GM18909 (cell line): ENCODE results near the gene NOVA2.
"Not testable (repeated sequence)": the region's sequence is repeated elsewhere in the genome, so short reads cannot be mapped to it uniquely, and the experiment has no call there.

ENCODE experiments used
- ATAC-seq: cut with Tn5 transposase; IDR thresholded peaks from one replicate; pipeline ENCODE4 v1.9.1; 2021; ENCODE audit warnings: mild to moderate bottlenecking; ENCODE audit not compliant: unreplicated experiment, poor library complexity

The NOVA2 gene

DNA sequence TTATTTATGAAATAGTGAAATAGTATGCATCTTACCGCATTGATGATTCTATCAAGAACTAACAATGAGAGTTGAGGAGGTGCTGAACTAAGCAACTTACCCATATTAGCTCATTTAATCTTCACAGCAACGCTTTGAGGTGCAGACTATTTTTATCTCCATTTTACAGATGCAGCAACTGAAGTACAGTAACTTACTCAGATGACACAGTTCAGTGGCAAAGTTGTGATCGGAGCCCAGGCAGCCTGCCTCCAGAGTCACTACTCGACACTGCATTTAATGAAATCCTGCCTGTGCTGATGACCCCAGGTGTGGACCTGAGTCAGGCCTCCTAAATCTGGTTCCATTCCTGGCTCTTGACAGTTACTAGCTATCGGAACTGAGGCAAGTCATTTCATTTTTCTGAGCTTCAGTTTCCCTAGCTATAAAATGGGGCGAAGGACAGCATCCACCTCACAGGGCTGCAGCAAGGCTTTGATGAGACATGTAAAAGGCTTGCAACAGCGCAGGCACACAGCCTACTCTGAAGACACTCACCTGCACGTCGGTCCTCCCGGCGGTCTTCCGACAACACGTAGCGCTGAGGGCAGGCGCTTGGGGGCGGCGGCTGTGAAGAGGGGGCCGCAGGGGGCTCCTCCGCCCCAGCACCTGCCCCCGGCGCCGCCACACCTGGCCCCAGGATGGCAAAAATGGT, 72.8 kb downstream of the NOVA2 start:
- no peak for ATAC-seq

DNA sequence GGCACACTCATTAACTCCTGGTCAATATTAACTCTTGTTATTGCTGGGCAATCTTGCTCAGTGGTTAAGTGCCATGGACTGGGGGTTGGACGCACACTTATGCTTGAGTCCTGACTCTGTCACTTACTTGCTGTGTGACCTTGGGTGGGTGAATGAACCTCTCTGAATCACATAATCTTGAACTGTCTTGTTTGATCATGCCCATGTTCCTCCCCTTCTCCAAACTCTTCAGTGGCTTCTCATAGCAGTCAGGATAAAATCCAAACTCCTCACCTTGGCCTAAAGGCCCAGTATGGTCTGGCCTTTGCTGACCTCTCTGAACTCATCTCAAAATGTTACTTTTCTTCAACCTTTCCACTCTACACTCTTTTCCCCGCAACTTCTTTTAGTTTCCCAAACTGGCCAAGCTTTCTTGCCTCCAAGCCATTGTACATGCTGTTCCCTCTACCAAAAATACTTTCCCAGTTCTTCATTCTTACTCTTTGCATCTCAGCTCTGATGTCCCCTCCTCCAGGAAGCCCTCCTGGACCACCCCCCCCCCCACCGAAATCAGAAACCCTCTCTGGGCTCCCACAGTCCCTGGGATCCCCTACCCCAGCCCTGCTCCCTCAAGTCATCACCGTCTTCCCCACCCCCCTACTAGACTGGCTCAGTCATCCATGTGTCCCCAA, 73.6 kb downstream of the NOVA2 start:
- ATAC-seq: no peak

DNA sequence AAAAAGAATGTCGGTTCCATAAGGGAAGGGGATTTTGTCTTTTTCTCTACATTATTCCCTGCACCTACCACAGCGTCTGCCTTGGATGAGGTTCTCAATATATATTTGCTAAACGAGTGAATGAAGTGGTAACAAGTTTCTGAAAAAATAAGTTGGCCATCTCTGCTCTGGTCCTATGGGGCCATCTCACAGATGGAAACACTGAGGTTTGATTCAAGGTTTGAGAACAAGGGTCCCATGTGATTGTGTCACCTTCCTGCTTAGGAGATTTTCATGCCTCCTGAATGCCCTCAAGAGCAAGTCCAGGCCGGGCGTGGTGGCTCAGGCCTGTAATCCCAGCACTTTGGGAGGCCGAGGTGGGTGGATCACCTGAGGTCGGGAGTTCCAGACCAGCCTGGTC, 74.4 kb downstream of the NOVA2 start:
- no peak for ATAC-seq

DNA sequence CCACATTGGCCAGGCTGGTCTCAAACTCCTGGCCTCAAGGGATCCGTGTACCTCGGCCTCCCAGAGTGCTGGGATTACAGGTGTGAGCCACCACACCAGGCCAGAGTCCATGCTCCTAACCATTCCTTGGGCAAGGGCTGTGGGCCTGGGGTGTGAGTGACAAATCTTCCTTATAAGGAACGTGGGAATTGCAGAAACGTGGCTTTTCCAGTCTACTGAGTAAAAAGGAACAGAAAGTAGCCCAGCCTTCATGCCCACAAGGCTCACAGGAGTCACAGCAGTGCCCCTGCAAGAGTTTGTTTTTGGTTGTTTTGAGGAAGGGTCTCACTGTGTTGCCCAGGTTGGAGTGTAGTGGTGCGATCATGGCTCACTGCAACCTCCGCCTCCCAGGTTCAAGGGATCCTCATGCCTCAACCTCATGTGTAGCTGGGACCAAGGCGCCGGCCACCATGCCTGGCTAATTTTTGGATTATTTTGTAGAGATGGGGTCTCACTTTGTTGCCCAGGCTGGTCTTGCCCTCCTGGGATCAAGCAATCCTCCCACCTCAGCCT, 76.3 kb downstream of the NOVA2 start:
- no peak for ATAC-seq

DNA sequence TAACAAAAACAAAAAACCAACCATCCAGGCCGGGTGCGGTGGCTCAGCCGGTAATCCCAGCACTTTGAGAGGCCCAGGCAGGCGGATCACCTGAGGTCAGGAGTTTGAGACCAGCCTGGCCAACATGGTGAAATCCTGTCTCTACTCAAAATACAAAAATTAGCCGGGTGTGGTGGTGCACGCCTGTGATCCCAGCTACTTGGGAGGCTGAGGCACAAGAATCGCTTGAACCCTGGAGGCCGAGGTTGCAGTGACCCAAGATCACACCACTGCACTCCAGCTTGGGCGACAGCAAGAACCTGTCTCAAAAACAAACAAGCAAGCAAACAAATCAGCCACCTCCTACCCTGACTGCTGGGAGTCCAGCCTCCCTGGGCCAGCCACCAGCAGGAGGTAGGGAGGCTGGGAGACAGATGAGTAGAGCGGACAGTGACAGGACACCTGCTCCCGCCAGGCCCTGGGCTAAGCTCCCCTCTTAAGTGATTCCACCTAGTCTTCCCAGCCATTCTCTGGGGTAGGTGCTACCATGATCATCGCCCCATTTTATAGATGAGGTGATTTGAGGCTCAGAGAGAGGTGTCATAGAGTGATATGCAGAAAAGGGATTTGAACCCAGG, 77.6 kb downstream of the NOVA2 start:
- not testable (repeated sequence) for ATAC-seq

DNA sequence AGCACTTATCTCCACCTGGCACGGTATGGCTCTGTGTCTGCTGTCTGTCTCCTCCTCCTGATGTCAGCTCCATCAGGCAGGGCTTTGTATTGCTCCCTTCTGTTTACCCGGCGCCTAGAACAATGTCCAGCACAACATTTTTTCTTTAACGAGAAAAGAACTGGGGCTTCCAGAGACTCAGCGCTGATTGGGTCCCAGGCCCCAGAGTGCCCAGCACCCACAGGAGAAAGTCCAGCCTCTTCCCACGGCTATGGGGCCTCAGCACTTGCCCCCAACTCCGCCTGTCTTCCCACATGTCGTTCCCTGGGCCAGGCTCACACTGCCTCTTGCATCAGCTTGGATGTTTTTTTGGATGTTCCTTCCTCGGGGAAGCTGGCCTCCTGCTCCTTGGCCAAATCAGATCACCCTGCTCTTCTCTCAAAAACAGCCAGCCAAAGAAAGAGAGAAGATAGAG, 78.1 kb downstream of the NOVA2 start:
- ATAC-seq: no peak

DNA sequence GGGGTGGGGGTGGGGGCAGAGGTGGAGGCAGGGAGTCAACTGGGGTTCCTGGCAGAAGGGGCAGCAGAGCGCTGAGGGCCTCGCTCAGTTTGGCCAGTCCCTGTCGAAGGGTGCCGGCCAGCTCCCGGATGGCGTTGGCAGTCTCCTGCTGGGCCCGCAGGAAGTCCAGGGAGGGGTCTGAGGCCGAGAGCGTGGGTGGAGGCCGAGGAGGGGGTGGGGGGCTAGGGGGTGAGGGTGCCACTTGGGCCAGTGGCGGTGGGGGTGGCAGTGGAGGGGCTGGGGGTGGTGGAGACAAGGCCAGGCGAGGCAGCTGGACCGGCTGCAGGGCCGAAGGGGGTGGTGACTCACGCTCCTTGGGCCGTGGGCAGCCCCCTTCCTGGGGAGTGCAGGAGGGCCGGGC, 82.8 kb downstream of the NOVA2 start:
- ATAC-seq: no peak

DNA sequence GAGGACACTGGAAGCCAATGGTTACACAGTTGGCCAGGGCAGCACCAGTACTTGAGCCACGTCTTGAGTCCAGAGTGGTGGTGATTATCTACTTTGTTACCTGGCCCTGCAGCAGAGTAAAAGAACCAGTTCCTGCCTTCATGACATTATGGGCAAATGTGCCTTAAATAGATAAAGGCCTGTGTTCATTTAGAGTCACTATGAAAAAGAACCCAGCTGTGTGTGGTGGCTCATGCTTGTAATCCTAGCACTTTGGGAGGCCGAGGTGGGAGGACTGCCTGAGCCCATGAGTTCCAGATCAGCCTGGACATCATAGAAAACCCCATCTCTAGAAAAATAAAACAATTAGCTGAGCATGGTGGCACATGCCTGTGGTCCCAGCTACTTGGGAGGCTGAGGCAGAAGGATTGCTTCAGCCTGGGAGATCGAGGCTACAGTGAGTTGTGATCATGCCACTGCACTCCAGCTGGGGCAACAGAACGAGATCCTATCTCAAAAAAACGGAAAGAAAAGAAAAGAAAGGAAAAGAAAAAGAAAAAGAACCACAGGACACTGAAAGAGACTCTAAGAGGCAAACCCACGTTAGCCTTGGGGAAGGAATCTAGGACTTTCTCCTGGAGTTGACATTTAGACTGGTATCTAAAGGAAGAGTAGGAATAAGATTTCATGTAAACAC, 84.3 kb downstream of the NOVA2 start:
- ATAC-seq: no peak

DNA sequence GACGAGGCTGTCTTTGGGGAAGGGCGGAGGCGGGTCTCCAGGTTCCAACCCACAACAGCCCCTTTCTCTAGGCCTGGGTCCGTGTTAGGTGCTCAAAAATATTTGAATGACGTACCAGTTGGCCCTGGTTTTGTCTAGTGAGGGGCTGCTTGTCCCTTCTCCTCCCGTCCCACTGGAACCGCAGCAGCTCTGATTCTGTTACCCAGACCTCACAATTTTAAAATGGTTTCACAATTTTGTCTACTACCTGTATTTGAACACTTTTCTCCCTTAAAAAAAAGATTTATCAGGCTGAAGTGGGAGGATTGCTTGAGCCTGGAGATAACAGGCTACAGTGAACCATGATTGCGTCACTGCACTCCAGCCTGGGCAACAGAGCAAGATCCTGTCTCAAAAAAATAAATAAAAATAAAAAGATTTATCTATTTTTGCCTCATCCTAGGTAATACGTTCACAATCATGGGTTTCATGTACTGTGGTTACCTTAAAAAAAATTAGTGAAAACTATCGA, 86.4 kb downstream of the NOVA2 start:
- ATAC-seq: no peak

DNA sequence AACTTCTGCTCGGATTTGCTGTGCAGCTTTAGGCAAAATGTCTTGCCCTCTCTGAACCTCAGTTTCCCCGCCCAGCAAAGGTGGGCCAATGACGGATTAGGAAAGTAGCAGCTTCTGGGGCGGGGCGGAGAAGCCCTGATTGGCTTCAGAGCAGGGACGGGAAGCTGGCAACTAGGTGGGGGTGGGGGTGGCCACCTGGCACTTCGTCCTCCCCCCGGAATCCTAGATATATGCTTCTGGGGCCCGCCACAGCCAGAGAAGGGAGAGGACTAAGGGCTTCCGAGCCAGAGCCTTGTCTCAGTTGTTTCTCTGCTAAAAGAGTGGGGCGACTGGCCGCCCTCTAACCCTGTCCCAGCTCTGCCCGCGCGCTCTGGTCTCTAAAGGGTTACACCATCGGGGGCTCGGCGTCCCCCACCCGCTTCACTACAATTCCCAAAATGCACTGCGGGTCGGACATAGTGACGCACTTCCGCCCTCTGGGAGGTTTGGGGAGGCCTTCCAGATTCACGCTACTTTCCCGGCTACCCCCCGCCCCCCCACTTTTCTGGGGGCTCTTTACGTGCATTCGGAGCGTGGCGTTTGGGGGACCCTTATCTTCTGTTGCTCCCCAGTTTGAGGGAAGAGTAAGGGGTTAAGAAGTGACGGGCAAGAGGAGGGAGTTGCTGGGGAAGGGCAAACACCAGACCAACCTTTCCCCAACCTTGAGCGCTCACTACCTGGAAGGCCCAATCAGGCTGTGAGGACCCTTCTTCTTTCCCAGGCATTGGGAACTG, 87.1 kb downstream of the NOVA2 start:
- peak; percentile 48 for ATAC-seq

DNA sequence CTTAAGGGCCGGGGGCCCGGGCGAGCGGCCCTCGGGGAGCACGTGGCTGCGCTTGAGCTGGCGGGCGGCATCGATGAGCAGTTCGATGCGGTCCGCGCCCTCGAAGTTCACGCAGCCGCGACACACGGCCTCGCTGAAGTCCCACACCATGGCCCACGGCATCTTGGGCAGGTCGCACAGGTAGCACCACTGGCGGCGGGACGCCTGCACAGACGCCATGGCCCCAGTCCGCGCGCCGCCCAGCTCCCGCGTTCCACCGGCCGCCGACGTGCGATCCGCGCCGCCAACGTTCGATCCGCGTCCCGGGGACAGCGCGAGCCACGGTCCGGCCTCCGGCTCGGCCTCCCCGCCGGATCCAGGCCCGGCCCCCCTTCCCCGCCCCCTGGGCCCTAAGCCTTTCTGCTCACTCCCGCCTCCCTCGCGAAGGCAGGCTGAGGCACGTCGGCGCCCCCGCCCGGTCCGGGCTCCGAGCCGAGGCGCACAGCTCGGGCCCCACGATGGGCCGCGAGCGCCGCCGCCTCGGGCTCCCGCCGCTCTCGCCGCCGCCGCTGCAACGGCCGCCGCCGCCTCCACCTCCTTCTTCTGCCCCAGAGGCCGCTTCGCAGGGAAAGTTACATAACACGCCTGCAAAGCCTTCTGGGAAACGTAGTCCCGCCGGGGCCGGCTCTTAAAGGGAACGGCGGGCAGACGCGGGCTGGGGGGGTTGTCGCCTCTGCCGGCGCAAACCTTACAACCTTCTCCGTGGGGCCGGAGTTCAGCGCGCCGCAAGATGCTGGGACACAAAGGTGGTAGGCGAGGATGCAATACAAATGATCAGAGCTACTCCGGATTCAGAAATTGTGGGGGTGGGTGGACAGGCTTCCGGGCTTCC, 87.9 kb downstream of the NOVA2 start, which contains the start of gene IRF2BP1:
TSS of gene IRF2BP1 (minus strand) at position 586 of the 871 bp plus-strand sequence. CDS start at position 219, 367 bp downstream.
- ATAC-seq: peak; percentile 54

DNA sequence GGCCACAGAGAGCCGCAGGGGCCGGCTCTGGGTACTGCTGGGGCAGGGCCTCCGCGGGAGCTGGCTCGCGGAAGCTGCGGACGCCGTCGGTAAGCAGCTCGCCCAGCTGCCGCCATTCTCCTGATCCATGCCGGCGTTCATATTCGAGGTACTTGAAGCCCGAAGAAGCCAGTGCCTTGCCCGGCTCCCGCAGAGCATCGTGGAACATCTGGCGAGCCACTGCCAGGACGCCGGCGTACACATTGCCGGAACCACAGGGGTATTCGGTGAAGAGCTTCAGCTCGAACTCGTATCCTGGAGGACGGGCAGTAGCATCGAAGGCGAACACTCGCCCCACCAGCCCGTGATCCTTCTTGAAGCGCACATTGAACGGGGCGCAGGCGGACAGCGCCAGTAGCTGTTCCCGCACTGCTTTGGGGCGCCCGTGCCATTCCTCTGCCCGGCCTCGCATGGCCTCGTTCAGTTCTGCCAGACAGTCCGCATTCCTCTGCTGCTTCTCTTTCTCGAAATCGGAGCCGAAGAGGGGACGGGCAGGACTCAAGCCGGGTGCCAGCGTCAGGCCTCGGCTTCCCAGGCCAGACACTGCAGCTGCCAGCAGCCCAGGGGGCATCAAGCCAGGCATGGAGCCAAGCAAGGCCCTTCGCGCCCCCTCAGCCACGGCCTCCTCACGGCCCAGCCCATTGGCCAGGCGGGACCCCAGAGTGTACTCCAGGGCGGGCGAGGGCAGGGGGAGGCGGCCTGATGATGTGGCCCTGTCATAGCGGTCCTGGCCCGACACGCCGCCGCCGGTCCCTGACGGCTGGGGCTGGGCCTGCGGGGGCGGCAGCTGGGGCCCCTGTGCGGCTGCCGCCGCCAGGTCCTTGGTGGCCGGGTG, 88.7 kb downstream of the NOVA2 start:
- no peak for ATAC-seq

DNA sequence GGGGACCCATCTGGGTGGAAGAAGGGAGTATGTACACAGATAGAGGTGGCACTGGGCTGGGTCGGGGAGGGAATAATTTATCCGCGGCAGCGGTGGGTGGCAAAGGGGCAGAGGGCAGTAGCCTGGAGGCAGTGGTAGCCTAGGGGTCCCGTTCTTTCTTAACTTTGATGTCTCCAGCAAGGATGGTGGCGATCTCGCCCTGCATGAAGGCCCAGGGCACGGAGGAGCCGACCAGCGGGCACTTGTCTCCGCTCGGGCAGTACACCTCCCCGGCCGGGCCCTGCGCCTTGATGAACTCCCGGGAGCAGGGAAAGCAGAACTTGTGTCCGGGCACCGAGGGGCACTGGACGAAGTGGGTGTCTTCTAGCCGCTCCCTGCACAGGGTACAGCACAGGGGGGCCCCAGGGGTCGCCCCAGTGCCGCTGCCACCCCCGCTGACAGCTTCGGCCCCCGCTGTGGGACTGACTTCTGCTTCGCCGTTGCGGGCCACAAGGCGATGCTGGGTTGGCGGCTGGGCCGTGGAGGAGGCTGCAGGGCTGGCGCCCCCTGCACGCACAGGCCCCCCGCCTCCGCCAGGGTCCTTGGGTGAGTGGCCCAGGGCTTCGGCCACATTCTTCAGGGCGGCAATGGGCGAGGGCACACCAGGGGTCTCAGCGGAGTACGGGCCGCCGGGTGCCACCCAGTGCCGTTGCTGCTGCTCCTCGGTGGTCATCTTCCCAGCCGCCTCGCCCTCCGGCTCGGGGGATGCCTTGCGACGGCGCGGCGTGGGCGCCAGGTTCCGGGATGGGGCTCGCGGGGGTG, 89.6 kb downstream of the NOVA2 start:
- ATAC-seq: no peak
